ENCODE measurements around the gene TCTA. TPM values are rescaled to one million over a fixed set of nuclear protein-coding genes. Genes with fewer than 3 reads are reported as not detected.

Gene TCTA
- total and polyA plus RNA-seq, 2 of the 8 experiments (the other 6 are each of a cell fraction or from before 2014, with no cell fraction given), result 6.2 to 11.0 TPM

- Histone ChIP-seq H3K27ac (ENCODE audit: low read depth, low read length) (no peak overlapping the region), H3K4ac (replicated peaks; ENCODE audit: insufficient read length, low read depth, low read length) (no peak overlapping the region), H2BK15ac (ENCODE audit: low read length) (no peak overlapping the region), H3K4me3 (ENCODE audit: extremely low read depth in 1 of 4, insufficient read depth in 2 of 4, low read depth in 3 of 4, low read length in 4 of 4) (no peak overlapping the region), H3K4me2 (ENCODE audit: insufficient read depth in 1 of 2, low read depth in 2 of 2, low read length in 2 of 2) (no peak overlapping the region), H2BK12ac (ENCODE audit: low read depth, low read length) (no peak overlapping the region), H3K14ac (ENCODE audit: insufficient read length) (no peak overlapping the region), H3K27me3 (replicated peaks in 1 of 4; ENCODE audit: control insufficient read depth in 3 of 4, extremely low read depth in 1 of 4, insufficient read depth in 3 of 4, low read length in 3 of 4) (no peaks in the 10 kb centered on the region), H3K23me2 (ENCODE audit: low read depth, low read length) (no peaks in the 10 kb centered on the region), H4K91ac (replicated peaks; ENCODE audit: insufficient read length, low read length) (no peak overlapping the region), H3K56ac (replicated peaks; ENCODE audit: insufficient read length, low read depth, low read length) (no peak overlapping the region), H2AFZ (ENCODE audit: low read length) (no peak overlapping the region), H2AK5ac (ENCODE audit: low read depth, low read length) (no peak overlapping the region), H3K9me3 (ENCODE audit: insufficient read depth in 2 of 2, low read depth in 1 of 2, low read length in 1 of 2) (no peaks in the 10 kb centered on the region), H2BK20ac (ENCODE audit: low read length) (no peak overlapping the region), H2BK120ac (replicated peaks; ENCODE audit: low read depth, low read length) (no peak overlapping the region), H3K18ac (ENCODE audit: extremely low read depth, low read length) (no peak overlapping the region), H4K5ac (ENCODE audit: insufficient read length, low read depth, low read length) (no peak overlapping the region), H4K20me1 (replicated peaks in 1 of 2; ENCODE audit: control insufficient read depth in 1 of 2, insufficient read depth in 2 of 2, low read length in 2 of 2) (peaks cover 19 to 20% of the 10 kb centered on the region in 2 experiments), H4K8ac (ENCODE audit: extremely low read depth, insufficient read depth, low read length) (no peak overlapping the region), H3K36me3 (ENCODE audit: control insufficient read depth in 2 of 4, insufficient read depth in 4 of 4, low read length in 3 of 4) (no peaks in the 10 kb centered on the region; a peak in 1 of 8 replicates), H3K79me1 (ENCODE audit: low read depth, low read length) (peaks cover 7% of the 10 kb centered on the region), H3K9ac (replicated peaks in 1 of 4; ENCODE audit: extremely low read depth in 1 of 4, low read depth in 3 of 4, low read length in 3 of 4) (no peak overlapping the region), H3K79me2 (ENCODE audit: control insufficient read depth in 1 of 2, insufficient read depth in 2 of 2, low read length in 2 of 2) (peaks cover 36 to 96% of the 10 kb centered on the region in 2 experiments), H3K4me1 (replicated peaks in 1 of 4; ENCODE audit: control insufficient read depth in 3 of 4, insufficient read depth in 4 of 4, low read length in 3 of 4) (no peaks in the 10 kb centered on the region), H3K23ac (ENCODE audit: insufficient read length) (no peak overlapping the region), H2BK5ac (ENCODE audit: low read depth, low read length) (no peak overlapping the region)
- DNase-seq (ENCODE audit: low read depth in 1 of 2, low spot score in 2 of 2) (no peak), FAIRE-seq (no peak)
- TF ChIP-seq SIX5 (IDR thresholded peaks at IDR 0.05; ENCODE audit: low read depth, low read length), result no peak
- TF ChIP-seq BCL11A (IDR thresholded peaks at IDR 0.05; ENCODE audit: low read depth in 2 of 2, low read length in 2 of 2), result no peak
- no peak for TF ChIP-seq TAF1 (IDR thresholded peaks at IDR 0.05; ENCODE audit: low read depth, low read length)
- TF ChIP-seq POLR2AphosphoS5 (IDR thresholded peaks at IDR 0.05; ENCODE audit: low read depth, low read length), result no peak
- TF ChIP-seq KDM5A (IDR thresholded peaks at IDR 0.05; ENCODE audit: low read length), result no peak
- TF ChIP-seq CHD2 (IDR thresholded peaks at IDR 0.05; ENCODE audit: low read length), result no peak
- 96% methylated on average over 5 of the region's 5 CpGs; no CpG with 5 or more reads in 1 of the 2 experiments for WGBS, 2 experiments (ENCODE audit: extremely low coverage in 1 of 2, insufficient coverage in 1 of 2, insufficient read length in 1 of 2, insufficient replicate concordance in 2 of 2, low coverage in 1 of 2, low lambda C conversion rate in 2 of 2, missing lambda C conversion rate in 1 of 2)
- POLR2A ChIA-PET (ENCODE audit: partially characterized antibody), result interaction anchor here (0.6 to 3.3 kb wide), 4 partner anchors 8 to 291 kb away, joined by 3 to 16 read pairs (median 4); partner anchors contain the start of genes DAG1, RHOA and TCTA
- CTCF ChIA-PET (ENCODE audit: partially characterized antibody), result interaction anchor here (0.6 to 0.7 kb wide), 5 partner anchors 8 to 334 kb away, joined by 3 to 4 read pairs (median 4); no protein-coding TSS in a partner anchor
Measured at GRCh38 chr3:49403891-49404290, 8.3 kb upstream of the TCTA start.
